COR-L47 (cell line): Measurements from ENCODE around the gene ZNF740.

Experiments used
- DNase-seq: peaks from one replicate; lab custom pipeline; 2025; lab: John Stamatoyannopoulos, UW

Gene ZNF740

DNA sequence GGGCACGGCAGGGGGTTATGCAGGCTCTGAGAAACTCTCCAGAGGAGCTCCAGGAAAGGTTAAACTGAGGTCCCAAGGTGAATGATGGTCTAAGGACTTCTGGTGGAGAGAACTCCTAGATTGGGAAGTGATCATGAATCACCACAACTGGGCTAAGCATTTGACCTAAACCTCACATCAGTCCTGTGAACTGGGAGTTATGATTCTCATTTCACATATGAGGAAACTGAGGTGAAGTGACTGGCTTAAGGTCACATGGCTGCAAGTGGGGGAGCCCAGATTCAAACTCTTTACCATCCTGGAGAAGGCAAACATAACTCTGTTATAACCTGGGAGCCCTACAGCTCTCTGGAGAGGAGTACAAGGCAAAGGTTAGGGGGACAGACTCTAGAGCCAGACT, 47.3 kb downstream of the ZNF740 start:
- no peak for DNase-seq

DNA sequence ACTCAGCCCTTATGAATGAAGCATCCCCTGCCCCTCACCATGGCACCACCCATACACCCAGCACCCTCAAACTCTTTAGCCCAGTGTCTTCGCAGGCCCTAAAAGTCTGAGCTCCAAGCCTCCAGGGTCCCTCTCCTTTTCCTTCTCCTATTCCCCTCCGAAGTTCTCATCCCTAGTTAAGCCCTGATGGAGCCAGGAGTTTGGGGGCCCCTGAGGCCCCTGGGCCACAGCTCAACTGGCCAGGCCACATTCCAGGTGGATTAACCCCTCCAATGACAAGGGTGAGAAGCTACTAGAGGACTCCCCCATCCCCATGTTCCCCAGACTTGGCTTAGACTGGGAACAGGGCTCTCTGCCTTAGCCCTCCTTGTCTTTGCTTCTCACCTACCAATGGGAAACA, 48.9 kb downstream of the ZNF740 start:
- no peak for DNase-seq

DNA sequence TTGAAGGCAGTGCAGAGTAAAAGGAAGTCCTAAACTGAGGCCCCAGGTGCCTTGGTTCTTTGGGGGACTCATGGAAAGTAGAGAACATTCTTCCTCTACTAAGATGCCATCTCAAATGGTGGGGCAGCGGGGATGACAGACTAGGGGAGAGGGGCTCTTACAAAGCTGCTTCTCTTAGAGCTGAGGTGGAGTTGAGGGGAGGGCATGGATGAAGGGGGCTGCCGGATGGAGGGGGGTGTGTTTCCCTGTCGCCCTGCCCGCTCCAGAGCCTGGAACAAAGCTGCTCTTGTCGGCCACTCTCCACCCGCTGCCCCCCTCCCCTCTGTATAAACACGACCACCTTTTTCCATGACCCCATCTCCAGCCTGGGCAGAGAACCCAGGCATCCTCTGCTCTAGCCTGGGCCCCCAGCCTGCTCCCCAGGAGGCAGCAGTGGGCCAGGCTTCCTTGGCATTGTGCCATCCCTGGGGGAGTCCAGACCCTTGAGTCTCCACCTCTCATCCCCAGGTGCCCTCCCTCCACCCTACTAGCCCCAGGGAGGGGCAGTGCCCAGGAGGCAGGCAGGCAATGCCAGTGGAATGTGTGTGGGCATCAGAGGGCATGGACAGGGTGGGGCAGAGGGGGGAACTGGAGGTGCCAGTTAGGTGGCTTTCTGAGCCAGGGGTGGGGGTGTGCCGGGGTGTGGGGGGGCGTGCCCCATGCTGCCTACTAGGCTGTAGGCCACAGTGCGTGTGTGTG, 49.8 kb downstream of the ZNF740 start:
- DNase-seq: no peak

DNA sequence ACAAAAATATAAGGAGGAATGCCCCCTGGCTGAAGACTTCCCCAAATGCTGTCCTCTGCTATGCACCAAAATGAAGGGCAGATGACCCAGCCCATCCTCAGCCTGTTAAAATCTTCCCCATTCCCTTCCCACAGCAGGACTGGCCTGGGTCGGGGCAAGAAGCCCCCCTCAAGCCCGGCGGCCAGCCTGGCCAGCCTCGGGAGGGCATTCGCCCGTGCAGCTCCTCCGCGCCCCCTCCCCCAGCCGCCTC, 51.1 kb downstream of the ZNF740 start:
- DNase-seq: no peak

DNA sequence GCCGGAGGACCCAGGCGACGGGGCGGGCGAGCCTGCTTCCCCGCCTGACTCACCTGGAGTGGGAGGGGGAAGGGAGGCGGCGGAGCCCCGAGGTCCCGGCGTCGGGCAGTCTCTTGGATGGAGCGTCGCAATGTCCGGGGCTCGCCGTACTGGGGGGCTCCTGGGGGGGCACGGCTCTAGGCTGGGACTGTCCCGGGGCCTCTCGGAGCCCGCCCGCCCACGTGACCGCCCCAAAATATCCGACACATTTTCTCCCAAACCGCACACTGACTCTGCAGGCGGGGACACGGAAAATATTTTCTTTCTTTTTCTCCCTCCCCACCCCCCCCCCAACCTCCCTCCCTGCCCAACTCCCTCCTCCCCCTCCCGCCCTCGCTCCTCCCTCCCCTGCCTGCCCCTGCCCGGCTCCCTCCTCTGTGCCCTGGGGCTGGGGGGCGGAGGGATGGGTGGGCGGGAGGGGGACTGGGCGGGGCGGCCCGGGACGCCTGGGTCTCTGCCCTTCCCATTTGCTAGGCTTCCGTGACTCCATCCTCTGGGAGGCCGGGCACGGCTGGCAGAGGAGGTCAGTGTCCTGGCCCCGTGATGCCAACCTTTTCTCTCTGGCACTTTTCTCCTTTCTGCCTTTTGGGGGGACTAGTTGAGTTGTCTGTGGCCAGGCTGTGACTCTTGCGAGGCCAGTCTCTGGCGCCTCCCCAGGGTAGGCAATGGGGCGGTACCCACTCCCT, 51.6 kb downstream of the ZNF740 start, which contains the start of gene RARG:
Gene RARG, minus strand, starts transcription at position 289 of the 725 bp plus-strand sequence. CDS start 4,664 bp downstream, outside the sequence.
- DNase-seq: peak; percentile 23

DNA sequence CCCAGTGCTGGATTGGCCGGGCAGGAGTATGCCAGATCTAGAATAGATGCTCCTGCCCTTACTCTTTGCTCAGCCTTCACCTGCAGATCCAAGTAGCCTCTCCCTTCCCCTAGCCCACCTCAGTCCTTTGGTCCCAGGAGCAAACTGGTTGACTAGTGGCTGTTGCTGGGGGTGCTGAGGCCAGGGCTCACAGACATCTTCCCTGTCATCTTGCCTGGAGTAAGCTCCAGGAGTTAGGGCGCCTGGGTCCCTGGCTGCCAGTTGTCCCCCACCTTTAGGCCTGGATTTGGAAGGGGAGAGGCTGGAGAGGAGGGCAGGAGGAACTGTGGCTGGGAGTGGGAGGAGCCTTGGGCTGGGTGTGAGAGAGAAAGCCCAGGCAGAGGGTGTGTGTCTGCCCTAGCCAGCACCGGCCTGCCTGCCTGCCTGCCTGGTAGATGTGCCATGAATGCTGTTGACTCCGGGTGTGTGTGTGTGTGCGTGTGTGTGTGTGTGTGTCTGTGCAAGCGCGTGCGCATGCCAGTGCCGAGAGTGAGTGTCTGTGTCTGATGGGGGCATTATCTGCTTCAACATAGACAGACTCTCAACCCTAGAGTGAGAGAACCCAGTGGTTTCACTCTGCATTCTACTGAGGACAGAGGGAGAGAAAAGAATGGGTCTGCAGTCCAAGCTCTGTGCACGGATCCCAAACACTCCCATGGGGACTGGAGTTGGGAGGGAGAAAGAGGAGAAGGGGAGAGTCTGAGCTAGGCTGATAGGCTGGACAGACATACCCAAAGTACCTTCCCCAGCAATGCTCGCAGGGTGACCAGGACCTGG, 52.3 kb downstream of the ZNF740 start:
- DNase-seq: no peak

DNA sequence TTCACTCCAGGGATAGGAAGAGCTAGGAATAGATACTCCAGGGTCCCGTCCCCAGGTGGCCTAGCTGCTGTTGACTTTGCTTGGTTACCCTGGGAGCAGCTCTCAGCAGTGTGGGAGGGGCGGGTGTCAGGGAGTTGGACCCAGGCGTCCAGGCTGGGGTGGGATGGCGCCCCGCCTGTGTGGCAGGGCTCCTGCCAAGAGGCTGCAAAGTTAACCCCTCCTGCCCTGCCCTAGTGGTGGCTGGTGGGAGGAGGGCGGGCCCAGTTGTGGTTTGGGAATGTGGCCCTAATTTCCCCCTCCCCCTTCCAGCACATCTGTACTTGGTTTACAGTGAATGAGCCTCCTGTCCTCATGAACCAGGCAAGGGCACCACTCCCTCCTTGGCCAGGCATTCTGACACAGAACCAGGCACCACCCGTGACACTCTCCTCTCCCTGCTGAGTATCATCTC, 53.2 kb downstream of the ZNF740 start:
- no peak for DNase-seq

DNA sequence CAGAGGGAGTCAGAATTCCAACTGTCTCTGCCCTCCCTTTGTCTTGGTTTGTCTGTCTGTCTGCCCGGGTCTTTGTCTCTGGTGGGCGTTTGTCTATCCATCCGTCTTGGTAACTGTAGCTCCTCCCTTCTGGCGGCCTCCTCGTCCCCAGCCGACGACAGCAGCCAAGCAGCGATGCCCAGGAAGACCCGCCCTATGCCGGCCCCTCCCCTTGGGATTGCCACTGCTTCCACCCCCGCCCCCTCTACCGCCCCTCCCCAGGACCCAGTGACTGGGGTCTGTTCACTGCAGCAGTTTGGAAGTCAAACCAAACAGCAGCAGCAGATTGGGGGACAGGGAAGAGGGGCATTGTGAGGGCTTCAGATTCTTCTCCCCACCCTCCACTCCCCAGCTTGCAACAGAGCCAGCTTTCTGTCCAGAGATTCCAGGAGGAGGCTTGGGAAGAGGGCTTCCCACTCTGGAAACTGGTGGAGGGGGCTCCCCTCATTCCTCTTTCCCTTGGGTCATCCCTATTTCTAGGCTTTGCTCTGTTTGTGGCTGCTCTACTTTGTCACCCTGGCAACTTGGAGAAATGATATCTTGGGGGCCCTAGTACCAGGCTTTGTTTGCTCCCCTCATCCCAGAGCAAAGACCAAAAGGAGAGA, 53.9 kb downstream of the ZNF740 start:
- no peak for DNase-seq

DNA sequence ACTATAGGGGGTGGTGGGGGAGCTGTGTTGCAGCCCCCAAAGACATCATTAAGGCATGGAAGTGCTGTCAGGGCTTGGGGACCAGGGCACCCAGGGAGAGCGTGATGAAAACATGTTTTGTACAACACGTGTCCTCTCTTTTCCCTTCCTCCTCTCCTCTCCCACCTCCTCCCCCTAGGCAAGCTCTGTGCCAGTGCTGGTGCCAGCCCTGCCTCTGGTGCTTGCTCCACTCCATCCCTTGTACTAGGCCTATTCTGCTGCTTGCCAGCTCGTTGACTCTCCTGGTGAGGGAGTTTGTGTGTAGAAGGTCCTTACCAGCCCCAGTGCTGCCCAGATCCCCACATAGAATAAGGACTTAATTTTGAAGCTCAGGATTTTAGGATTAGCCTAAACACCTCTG, 54.6 kb downstream of the ZNF740 start:
- no peak for DNase-seq

DNA sequence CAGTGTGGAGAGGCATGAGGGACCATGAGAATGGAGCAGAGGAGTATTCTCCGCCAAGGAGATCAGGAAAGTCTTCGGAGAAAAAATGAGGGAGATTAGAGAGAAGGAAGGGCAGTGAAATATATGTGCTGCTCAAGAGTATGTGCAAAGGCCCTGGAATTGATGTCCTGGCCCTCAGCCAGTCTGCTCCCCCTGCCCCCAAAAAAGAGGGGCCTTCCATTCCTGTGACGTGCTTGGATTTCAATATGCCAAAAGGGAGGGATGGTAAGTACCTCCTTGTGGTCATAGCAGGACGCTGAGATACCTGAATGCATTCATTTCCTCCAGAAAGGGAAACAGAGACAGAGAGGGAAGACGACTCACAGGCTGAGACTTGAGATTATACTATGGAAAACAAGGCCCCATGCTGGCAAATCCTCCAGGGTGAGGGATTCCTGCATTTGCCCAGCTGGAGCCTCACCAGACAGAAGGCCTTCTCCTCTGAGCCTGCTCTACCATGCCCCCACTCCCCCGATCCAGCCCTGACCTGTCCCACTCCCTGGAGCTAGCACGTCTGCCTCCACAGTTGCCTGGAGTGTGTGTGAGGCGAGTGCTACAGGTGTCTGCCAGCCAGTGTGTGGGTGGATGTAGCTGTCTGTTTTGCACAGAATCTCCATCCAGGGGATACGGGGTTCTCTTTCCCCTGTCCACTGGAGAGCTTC, 55.4 kb downstream of the ZNF740 start:
- no peak for DNase-seq

DNA sequence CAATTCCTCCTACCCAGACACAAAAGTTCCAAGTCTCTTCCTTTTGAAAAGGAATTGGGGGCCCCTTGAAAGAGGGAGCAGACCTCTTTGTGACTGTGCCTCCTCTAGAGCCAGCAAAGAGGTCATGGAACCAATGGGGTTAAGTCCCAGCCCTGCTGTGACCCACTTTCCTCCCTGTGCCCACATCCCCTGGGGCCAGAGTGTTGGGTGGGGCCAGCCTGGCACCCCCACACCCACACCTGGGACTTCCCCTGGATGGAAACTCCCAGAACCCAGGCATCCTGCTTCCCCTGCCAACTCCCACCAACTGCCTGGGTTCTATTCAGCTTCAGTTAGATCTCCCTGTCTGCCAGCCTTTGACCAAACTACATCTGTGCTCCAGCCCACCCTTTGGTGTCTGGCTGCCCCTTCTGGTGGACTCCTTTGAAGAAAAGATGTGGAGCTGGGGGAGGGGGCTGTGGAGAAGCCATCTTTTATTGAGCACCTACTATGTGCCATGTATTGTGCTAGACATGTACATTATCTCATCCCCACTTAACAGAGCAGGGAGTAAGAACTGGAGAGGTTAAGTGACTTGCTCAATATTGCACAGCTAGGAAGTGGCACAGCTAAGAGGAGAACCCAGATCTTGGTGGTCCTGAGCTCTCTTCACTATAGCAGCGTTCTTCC, 56.1 kb downstream of the ZNF740 start:
- DNase-seq: no peak

DNA sequence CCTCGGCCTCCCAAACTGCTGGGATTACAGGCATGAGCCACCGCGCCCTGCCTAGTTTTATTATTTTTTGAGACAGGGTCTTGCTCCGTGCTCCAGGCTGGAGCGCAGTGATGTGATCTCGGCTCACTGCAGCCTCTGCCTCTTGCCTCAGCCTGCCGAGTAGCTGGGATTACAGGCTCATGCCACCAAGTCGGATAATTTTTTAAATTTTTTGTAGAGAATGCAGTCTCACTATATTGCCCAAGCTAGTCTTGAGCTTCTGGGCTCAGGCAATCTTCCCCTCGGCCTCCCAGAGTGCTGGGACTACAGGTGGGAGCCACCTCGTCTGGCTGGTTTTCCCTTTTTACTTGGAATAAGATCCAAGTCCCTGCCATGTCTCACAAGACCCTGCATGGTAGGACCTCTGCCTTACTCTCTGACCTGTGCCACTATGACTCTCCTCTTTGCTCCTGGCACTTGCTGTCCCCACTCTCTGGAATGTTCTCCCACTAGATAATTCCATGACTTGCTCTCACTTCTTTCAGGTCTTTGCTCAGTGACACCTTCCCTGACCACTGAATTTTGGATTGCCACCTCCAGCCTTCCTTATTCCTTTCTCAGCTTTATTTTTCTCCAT, 59.2 kb downstream of the ZNF740 start:
- DNase-seq: no peak

DNA sequence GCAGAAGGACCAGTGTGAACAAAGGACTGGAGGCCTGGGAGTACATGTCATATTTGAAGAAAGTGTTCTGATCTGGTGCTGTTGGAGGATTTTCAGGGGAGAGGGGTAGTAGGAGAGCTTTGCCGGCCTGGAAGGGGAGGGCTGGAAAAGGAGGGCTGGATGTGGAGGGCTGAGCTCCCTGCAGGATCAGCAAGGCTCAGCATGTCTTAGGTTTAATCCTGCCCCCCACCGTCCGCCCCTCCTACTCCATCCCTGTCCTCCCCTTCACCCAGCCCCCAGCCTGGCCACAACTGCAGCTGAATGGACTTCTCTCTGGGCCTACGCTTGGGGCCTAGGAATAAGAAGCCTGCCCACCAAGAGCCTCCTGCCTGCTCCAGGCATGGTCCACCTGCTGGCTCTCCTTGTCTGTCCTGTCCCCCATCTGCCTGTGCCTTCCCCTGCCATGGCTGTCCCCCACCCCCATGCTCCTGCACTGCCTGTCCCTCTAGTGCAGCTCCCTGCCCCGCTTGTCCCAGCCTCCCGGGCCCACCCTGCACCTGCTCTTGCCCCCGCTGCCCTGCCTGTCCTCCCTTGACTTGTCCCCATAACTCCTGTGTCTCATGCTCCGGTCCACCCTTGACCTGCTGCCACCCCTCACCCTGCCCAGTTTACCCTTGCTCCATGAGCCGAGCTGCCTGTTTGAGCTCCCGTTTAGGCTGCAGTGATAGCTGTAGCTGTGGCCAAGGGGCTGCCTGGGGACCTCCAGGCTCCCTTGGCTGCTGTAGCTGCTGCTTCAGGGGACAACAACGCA, 61.3 kb downstream of the ZNF740 start:
- DNase-seq: no peak

DNA sequence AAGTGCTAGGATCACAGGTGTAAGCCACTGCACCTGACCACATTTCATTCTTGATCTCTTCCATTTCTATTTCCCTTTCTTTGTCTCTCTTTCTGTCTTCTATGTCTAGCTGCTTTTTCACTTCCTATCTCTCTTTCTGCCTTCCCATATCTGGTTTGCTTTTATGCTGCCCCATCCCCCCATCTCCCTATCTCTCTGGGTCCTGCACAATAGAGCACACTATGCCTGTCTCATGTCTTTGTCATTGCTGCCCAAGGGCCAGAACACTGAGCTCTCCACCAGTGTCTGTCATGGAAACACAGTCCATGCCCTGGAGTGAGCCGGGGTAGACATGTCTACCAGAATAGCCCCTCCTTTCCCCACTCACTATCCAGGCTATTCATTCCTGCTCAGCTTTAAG, 63.8 kb downstream of the ZNF740 start:
- no peak for DNase-seq
